GM12878 (cell line): Measurements from ENCODE around the gene PPP1R14B. TPM values are rescaled to one million over a fixed set of nuclear protein-coding genes. Genes with fewer than 3 reads are reported as not detected.

Source experiments
- CREB1 ChIP-seq: IDR thresholded peaks from 2 replicates; pipeline ENCODE4 v1.6.1; 2012; ENCODE audit warnings: low read depth, mild to moderate bottlenecking, inconsistent platforms
- CREM ChIP-seq: IDR thresholded peaks from 2 replicates; pipeline ENCODE4 v1.6.1; 2014; ENCODE audit warnings: antibody characterized with exemption, low read depth
- CTCF ChIP-seq, 3 experiments: IDR thresholded peaks in 2 of 3; conservative IDR thresholded peaks in 1 of 3; 2 replicates each; pipeline ENCODE4 v1.5.1; 2011; ENCODE audit warnings: low read depth in 3 of 3, low read length in 3 of 3, mild to moderate bottlenecking in 3 of 3, control low read depth in 2 of 3, moderate library complexity in 2 of 3, inconsistent platforms in 1 of 3, mixed read lengths in 1 of 3; ENCODE audit not compliant: control insufficient read depth in 2 of 3, insufficient read depth in 1 of 3; ENCODE audit errors: extremely low read depth in 1 of 3
- HDGF ChIP-seq: fragments of 450-650 bp; IDR thresholded peaks from 2 replicates; pipeline ENCODE4 v1.6.1; 2016; ENCODE audit warnings: antibody characterized with exemption
- IKZF1 ChIP-seq: fragments of 450-650 bp; conservative IDR thresholded peaks from 2 replicates; pipeline ENCODE4 v1.6.1; 2017; ENCODE audit warnings: antibody characterized with exemption, mild to moderate bottlenecking
- IKZF2 ChIP-seq, 2 experiments: fragments of 450-650 bp; IDR thresholded peaks; 2 replicates each; pipeline ENCODE4 v1.6.1; 2017; ENCODE audit warnings: mild to moderate bottlenecking in 2 of 2, moderate library complexity in 2 of 2
- JUND ChIP-seq: IDR thresholded peaks from 2 replicates; pipeline ENCODE4 v1.6.1; 2012; ENCODE audit warnings: low read depth, mild to moderate bottlenecking, low read length, improper control_type of control experiment, moderate library complexity
- MAX ChIP-seq: IDR thresholded peaks from 2 replicates; pipeline ENCODE4 v1.6.1; 2012; ENCODE audit warnings: low read depth, low read length, improper control_type of control experiment
- MYC ChIP-seq: IDR thresholded peaks from 2 replicates; pipeline ENCODE4 v1.6.1; 2011; ENCODE audit warnings: mild to moderate bottlenecking, low read length, moderate library complexity, inconsistent platforms; ENCODE audit not compliant: insufficient read depth, insufficient replicate concordance, insufficient read length, severe bottlenecking
- NBN ChIP-seq: fragments of 450-650 bp; IDR thresholded peaks from 2 replicates; pipeline ENCODE4 v1.6.1; 2016
- NFIC ChIP-seq: IDR thresholded peaks from 2 replicates; pipeline ENCODE4 v1.6.1; 2012; ENCODE audit warnings: low read depth, mild to moderate bottlenecking, inconsistent platforms, low read length, moderate library complexity
- PAX8 ChIP-seq: fragments of 450-650 bp; IDR thresholded peaks from 2 replicates; pipeline ENCODE4 v1.6.1; 2017; ENCODE audit warnings: mild to moderate bottlenecking, moderate library complexity
- PML ChIP-seq: IDR thresholded peaks from 2 replicates; pipeline ENCODE4 v1.6.1; 2012; ENCODE audit warnings: low read length, inconsistent platforms
- SP1 ChIP-seq: IDR thresholded peaks from one replicate; pipeline ENCODE4 v1.6.1; 2011; ENCODE audit warnings: low read depth, low read length
- TCF12 ChIP-seq: IDR thresholded peaks from 2 replicates; pipeline ENCODE4 v1.6.1; 2011; ENCODE audit warnings: low read depth, mild to moderate bottlenecking, low read length
- YY1 ChIP-seq: IDR thresholded peaks from 2 replicates; pipeline ENCODE4 v1.6.1; 2011; ENCODE audit warnings: low read depth, mild to moderate bottlenecking, low read length
- ZNF217 ChIP-seq: fragments of 450-650 bp; IDR thresholded peaks from 2 replicates; pipeline ENCODE4 v1.6.1; 2017; ENCODE audit warnings: antibody characterized with exemption, mild to moderate bottlenecking
- ZNF592 ChIP-seq: fragments of 450-650 bp; IDR thresholded peaks from 2 replicates; pipeline ENCODE4 v1.6.1; 2017; ENCODE audit warnings: mild to moderate bottlenecking, moderate library complexity
- ZZZ3 ChIP-seq: IDR thresholded peaks from 2 replicates; pipeline ENCODE4 v1.6.1; 2011; ENCODE audit warnings: low read depth; ENCODE audit not compliant: control insufficient read depth, insufficient read length
- polyA plus RNA-seq, 11 experiments: library from polyadenylated mRNA; depleted of rRNA in 4 of 11; unstranded in 6 of 11; stranded (reverse) in 5 of 11; fragments of >200 nt; fragmentation: Nextera tagmentation in 4 of 11; fragmentation: Illumina TruSeq in 1 of 11; extraction: Ambion mirVana in 4 of 11; extraction: Trizol in 1 of 11; gene quantifications; 1 replicate in 1 of 11; 2 replicates in 10 of 11; pipeline versions ENCODE4 v1.2.1 to v1.2.3, GENCODE V29; 2011 to 2016; ENCODE audit warnings: inconsistent platforms in 2 of 11, missing spikeins in 2 of 11, low read depth in 1 of 11
- total RNA-seq, 4 experiments: library from RNA; depleted of rRNA in 3 of 4; stranded (reverse); fragments of >200 nt in 3 of 4; fragmentation: Illumina TruSeq in 1 of 4; extraction: Trizol in 1 of 4; gene quantifications; 2 replicates each; pipeline versions ENCODE4 v1.2.1 to v1.2.3, GENCODE V29; 2013 to 2021

Gene PPP1R14B
- total and polyA plus RNA-seq, 10 of the 15 experiments (the other 5 are each of a cell fraction or from before 2014, with no cell fraction given), result 8.4 to 283 (median 124) TPM

- TF ChIP-seq ZNF592 (no peak), PML (no peak), CREB1 (no peak), MAX (no peak), IKZF2 (IDR thresholded peaks at IDR 0.05) (peak; percentile 28 to 43; a peak in 3 of 4 replicates), ZNF217 (no peak), ZZZ3 (no peak), MYC (no peak), CTCF (IDR thresholded peaks at IDR 0.05 in 2 of 3, conservative IDR thresholded peaks at IDR 0.05 in 1 of 3; ENCODE audit: control insufficient read depth in 2 of 3, extremely low read depth in 1 of 3, insufficient read depth in 1 of 3, low read depth in 3 of 3, low read length in 3 of 3) (peak; percentile 35 to 54 (median 36); a peak in 4 of 6 replicates), YY1 (no peak), NFIC (no peak), IKZF1 (peak; percentile 39; the same call in 1 of the 2 replicates), CREM (no peak), HDGF (peak; percentile 44; the same call in 1 of the 2 replicates), TCF12 (0 out of 2 replicates have a peak, but pooled peaks have one; percentile 6), NBN (0 out of 2 replicates have a peak, but pooled peaks have one; percentile 36), SP1 (no peak), JUND (no peak), PAX8 (no peak)
Measured at GRCh38 chr11:64252003-64252872, 5.5 kb upstream of the PPP1R14B start (continued).
